PC-3 (cell line): ENCODE measurements around the gene INO80E. TPM values are rescaled to one million over a fixed set of nuclear protein-coding genes. Genes with fewer than 3 reads are reported as not detected.

Source experiments
- ATAC-seq: fragments of 200-7000 bp; cut with Tn5 transposase; 2 replicates; pipeline ENCODE4 v1.9.1; 2020; ENCODE audit warnings: mild to moderate bottlenecking, moderate library complexity
- BruUV-seq: library from RNA; stranded (reverse); fragments of 400-500 nt; replicated peaks from 2 replicates; lab custom pipeline; 2021; lab: Mats Ljungman, UMichigan
- CTCF ChIA-PET: fragments of 300-600 bp; sonication (Branson Sonifier 250); formaldehyde crosslinking; loops from one replicate; lab custom pipeline; 2022; ENCODE audit warnings: antibody characterized with exemption; lab: Charles Lee
- POLR2A ChIA-PET: fragments of 300-600 bp; sonication (Branson Sonifier 250); formaldehyde crosslinking; loops from one replicate; lab custom pipeline; 2022; ENCODE audit warnings: antibody characterized with exemption; ENCODE audit not compliant: unreplicated experiment; lab: Charles Lee
- DNase-seq: peaks from one replicate; pipeline ENCODE4 v3.0.0-alpha.2; 2015
- H2AFZ ChIP-seq: fragments of 300-600 bp; sonication (generic); 2 replicates; pipeline ENCODE4 v1.6.0; 2016; ENCODE audit warnings: antibody characterized with exemption, low read length
- H3F3A ChIP-seq: fragments of 300-600 bp; sonication (generic); one replicate; pipeline ENCODE4 v1.6.0; 2017; ENCODE audit warnings: antibody characterized with exemption, low read length, control low read depth, mild to moderate bottlenecking; ENCODE audit not compliant: unreplicated experiment
- H3K27ac ChIP-seq: fragments of 300-600 bp; sonication (generic); 2 replicates; pipeline ENCODE4 v1.5.1; 2016; ENCODE audit warnings: mild to moderate bottlenecking, low read length
- H3K27me3 ChIP-seq: fragments of 300-600 bp; sonication (generic); 2 replicates; pipeline ENCODE4 v1.6.1; 2016; ENCODE audit warnings: low read length, mixed read lengths
- H3K36me3 ChIP-seq: fragments of 300-600 bp; sonication (generic); 2 replicates; pipeline ENCODE4 v1.6.1; 2016; ENCODE audit warnings: low read depth, mixed run types, low read length, mixed read lengths
- H3K4me1 ChIP-seq: fragments of 300-600 bp; sonication (generic); 2 replicates; pipeline ENCODE4 v1.5.1; 2016; ENCODE audit warnings: low read length; ENCODE audit not compliant: insufficient read depth
- H3K4me2 ChIP-seq: fragments of 300-600 bp; sonication (generic); 2 replicates; pipeline ENCODE4 v1.6.0; 2016; ENCODE audit warnings: low read length
- H3K4me3 ChIP-seq: fragments of 300-600 bp; sonication (generic); 2 replicates; pipeline ENCODE4 v1.5.1; 2016; ENCODE audit warnings: mild to moderate bottlenecking, low read length, mixed read lengths
- H3K79me2 ChIP-seq: fragments of 300-600 bp; sonication (generic); 2 replicates; pipeline ENCODE4 v1.6.1; 2017; ENCODE audit warnings: low read length, mixed read lengths
- H3K9ac ChIP-seq: fragments of 300-600 bp; sonication (generic); 2 replicates; pipeline ENCODE4 v1.6.0; 2016; ENCODE audit warnings: mild to moderate bottlenecking, low read length
- H3K9me2 ChIP-seq: fragments of 300-600 bp; sonication (generic); replicated peaks from 2 replicates; pipeline ENCODE4 v1.6.1; 2016; ENCODE audit warnings: mixed run types, low read length, mixed read lengths
- H3K9me3 ChIP-seq: fragments of 300-600 bp; sonication (generic); 2 replicates; pipeline ENCODE4 v1.6.1; 2016; ENCODE audit warnings: low read length, mixed read lengths
- H4K20me1 ChIP-seq: fragments of 300-600 bp; sonication (generic); 2 replicates; pipeline ENCODE4 v1.6.1; 2016; ENCODE audit warnings: low read length, mixed read lengths
- EZH2 ChIP-seq: fragments of 300-600 bp; sonication (generic); IDR thresholded peaks from one replicate; pipeline ENCODE4 v1.6.1; 2017; ENCODE audit warnings: antibody characterized with exemption, mild to moderate bottlenecking, low read length; ENCODE audit not compliant: unreplicated experiment
- EZH2phosphoT487 ChIP-seq: fragments of 300-600 bp; sonication (generic); IDR thresholded peaks from 2 replicates; pipeline ENCODE4 v1.6.1; 2018; ENCODE audit warnings: mild to moderate bottlenecking, antibody characterized with exemption, low read length, borderline replicate concordance
- intact Hi-C: fragments of 100-400 bp; cut with micrococcal nuclease; formaldehyde crosslinking; loops from 2 replicates; pipeline ENCODE4 v1.9.0; 2023
- total RNA-seq: library from RNA; depleted of rRNA; stranded (reverse); fragments of >200 nt; gene quantifications from 2 replicates; pipeline ENCODE4 v1.2.3, GENCODE V29; 2014
- TF ChIP-seq, protein P1 (sequence below): fragments of 300-600 bp; sonication (generic); conservative IDR thresholded peaks from 2 replicates; pipeline ENCODE4 v1.5.1; 2017; ENCODE audit warnings: antibody characterized with exemption, low read depth, mild to moderate bottlenecking, low read length

The INO80E gene
- total RNA-seq, 1 experiment from 2014 or later: 70.3 TPM

DNA sequence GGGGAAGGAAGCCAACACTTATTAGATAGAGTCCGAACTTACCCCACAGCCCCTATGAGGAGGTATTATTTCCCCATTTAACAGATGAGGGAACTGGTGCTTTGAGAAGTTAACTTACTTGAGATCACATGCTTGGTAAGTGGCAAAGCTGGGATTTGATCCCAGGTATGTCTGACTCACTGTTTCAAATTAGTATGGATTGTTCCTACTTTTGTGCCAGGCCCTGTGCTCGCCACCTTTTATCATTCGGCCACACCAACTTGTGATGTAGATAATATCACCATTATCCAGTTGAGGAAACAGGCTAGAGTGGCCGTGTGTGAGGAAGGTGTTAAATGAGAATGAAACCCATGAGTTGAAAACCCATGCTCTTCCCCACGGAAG lies 11.3 kb upstream of the INO80E start:
- Histone ChIP-seq H3K4me2 (no peak overlapping the region), H2AFZ (no peak overlapping the region), H3K9ac (no peak overlapping the region), H3K4me3 (no peak overlapping the region), H3K9me2 (no peaks in the 10 kb centered on the region), H3F3A (no peaks in the 10 kb centered on the region), H3K27ac (no peak overlapping the region), H3K36me3 (peaks cover 26% of the 10 kb centered on the region), H3K9me3 (no peaks in the 10 kb centered on the region), H3K79me2 (no peaks in the 10 kb centered on the region), H4K20me1 (no peaks in the 10 kb centered on the region), H3K4me1 (no peaks in the 10 kb centered on the region), H3K27me3 (no peaks in the 10 kb centered on the region)
- CTCF ChIA-PET: no interaction called here
- DNase-seq: no peak
- intact Hi-C loops: no loop called here
- no peak for ATAC-seq
- TF ChIP-seq, protein P1, sequence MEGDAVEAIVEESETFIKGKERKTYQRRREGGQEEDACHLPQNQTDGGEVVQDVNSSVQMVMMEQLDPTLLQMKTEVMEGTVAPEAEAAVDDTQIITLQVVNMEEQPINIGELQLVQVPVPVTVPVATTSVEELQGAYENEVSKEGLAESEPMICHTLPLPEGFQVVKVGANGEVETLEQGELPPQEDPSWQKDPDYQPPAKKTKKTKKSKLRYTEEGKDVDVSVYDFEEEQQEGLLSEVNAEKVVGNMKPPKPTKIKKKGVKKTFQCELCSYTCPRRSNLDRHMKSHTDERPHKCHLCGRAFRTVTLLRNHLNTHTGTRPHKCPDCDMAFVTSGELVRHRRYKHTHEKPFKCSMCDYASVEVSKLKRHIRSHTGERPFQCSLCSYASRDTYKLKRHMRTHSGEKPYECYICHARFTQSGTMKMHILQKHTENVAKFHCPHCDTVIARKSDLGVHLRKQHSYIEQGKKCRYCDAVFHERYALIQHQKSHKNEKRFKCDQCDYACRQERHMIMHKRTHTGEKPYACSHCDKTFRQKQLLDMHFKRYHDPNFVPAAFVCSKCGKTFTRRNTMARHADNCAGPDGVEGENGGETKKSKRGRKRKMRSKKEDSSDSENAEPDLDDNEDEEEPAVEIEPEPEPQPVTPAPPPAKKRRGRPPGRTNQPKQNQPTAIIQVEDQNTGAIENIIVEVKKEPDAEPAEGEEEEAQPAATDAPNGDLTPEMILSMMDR: no peak
- TF ChIP-seq EZH2 (no peak), EZH2phosphoT487 (no peak)
- BruUV-seq: no TSS peak
- POLR2A ChIA-PET: no interaction called here

DNA sequence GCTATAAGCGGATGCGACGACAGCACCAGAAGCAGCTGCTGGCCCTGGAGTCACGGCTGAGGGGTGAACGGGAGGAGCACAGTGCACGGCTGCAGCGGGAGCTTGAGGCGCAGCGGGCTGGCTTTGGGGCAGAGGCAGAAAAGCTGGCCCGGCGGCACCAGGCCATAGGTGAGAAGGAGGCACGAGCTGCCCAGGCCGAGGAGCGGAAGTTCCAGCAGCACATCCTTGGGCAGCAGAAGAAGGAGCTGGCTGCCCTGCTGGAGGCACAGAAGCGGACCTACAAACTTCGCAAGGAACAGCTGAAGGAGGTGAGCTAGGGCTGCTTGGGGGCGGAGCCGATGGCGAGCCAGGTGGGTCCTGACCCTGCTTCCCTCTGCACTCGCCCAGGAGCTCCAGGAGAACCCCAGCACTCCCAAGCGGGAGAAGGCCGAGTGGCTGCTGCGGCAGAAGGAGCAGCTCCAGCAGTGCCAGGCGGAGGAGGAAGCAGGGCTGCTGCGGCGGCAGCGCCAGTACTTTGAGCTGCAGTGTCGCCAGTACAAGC lies 10.7 kb upstream of the INO80E start:
- Histone ChIP-seq H4K20me1 (no peaks in the 10 kb centered on the region), H3K9me3 (no peaks in the 10 kb centered on the region), H3K9ac (no peak overlapping the region), H3K27ac (no peak overlapping the region), H3K79me2 (no peaks in the 10 kb centered on the region), H3K36me3 (peaks cover 20% of the 10 kb centered on the region), H3K9me2 (no peaks in the 10 kb centered on the region), H3F3A (no peaks in the 10 kb centered on the region), H3K4me3 (no peak overlapping the region), H3K4me2 (no peak overlapping the region), H3K4me1 (no peaks in the 10 kb centered on the region), H3K27me3 (no peaks in the 10 kb centered on the region), H2AFZ (no peak overlapping the region)
- POLR2A ChIA-PET: no interaction called here
- intact Hi-C loops: no loop called here
- TF ChIP-seq EZH2phosphoT487: no peak
- TF ChIP-seq, protein P1: no peak
- TF ChIP-seq EZH2: no peak
- BruUV-seq: no TSS peak
- CTCF ChIA-PET: interaction anchor here (0.6 kb wide), 1 partner anchor 46 kb away, joined by 3 read pairs; the partner anchor contains the start of gene TLCD3B
- ATAC-seq (no peak), DNase-seq (no peak)

DNA sequence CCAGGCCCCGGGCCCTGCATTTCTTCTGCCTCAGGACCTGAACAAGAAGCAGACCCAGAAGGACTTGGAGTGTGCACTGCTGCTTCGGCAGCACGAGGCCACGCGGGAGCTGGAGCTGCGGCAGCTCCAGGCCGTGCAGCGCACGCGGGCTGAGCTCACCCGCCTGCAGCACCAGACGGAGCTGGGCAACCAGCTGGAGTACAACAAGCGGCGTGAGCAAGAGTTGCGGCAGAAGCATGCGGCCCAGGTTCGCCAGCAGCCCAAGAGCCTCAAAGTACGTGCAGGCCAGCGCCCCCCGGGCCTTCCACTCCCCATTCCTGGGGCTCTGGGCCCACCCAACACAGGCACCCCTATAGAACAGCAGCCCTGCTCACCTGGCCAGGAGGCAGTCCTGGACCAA lies 9.8 kb upstream of the INO80E start:
- TF ChIP-seq EZH2 (no peak), EZH2phosphoT487 (no peak)
- TF ChIP-seq, protein P1: no peak
- Histone ChIP-seq H3K4me3 (no peak overlapping the region), H3K36me3 (peaks cover 12% of the 10 kb centered on the region), H4K20me1 (no peaks in the 10 kb centered on the region), H3K27ac (no peak overlapping the region), H3K27me3 (no peaks in the 10 kb centered on the region), H3K9me2 (no peaks in the 10 kb centered on the region), H2AFZ (no peak overlapping the region), H3F3A (no peaks in the 10 kb centered on the region), H3K9me3 (no peaks in the 10 kb centered on the region), H3K4me1 (no peaks in the 10 kb centered on the region), H3K4me2 (no peak overlapping the region), H3K79me2 (no peaks in the 10 kb centered on the region), H3K9ac (no peak overlapping the region)
- ATAC-seq: no peak
- POLR2A ChIA-PET: no interaction called here
- DNase-seq: no peak
- intact Hi-C loops: no loop called here
- CTCF ChIA-PET: interaction anchor here (0.6 kb wide), 1 partner anchor 45 kb away, joined by 3 read pairs; the partner anchor contains the start of gene TLCD3B
- BruUV-seq: no TSS peak
